Esophagus (tissue), 2 donors: ENCODE results near the gene SIPA1L3. TPM values are rescaled to one million over a fixed set of nuclear protein-coding genes. Genes with fewer than 3 reads are reported as not detected.
A peak's percentile ranks its signal among the peaks of the same experiment; 100 is the strongest.

Source experiments
- H3K27ac ChIP-seq, 2 donors: one replicate each; pipeline ENCODE4 v1.5.1; 2013; ENCODE audit warnings: low read depth in 2 of 2, mild to moderate bottlenecking in 2 of 2, inconsistent platforms in 1 of 2, low read length in 1 of 2, moderate library complexity in 1 of 2
- H3K27me3 ChIP-seq, 2 donors: one replicate each; pipeline ENCODE4 v1.6.1; 2013; ENCODE audit warnings: low read length in 2 of 2, control low read depth in 1 of 2, mild to moderate bottlenecking in 1 of 2; ENCODE audit not compliant: insufficient read depth in 2 of 2, control insufficient read depth in 1 of 2
- H3K36me3 ChIP-seq, 2 donors: one replicate each; pipeline ENCODE4 v1.6.1; 2013; ENCODE audit warnings: low read length in 1 of 2; ENCODE audit not compliant: control insufficient read depth in 2 of 2, insufficient read depth in 2 of 2
- H3K4me1 ChIP-seq, 2 donors: one replicate each; pipeline ENCODE4 v1.6.1; 2013; ENCODE audit warnings: low read length in 1 of 2; ENCODE audit not compliant: control insufficient read depth in 2 of 2, insufficient read depth in 2 of 2
- H3K4me3 ChIP-seq, 2 donors: one replicate each; pipeline ENCODE4 v1.5.1; 2013; ENCODE audit warnings: low read length in 2 of 2, mild to moderate bottlenecking in 2 of 2, low read depth in 1 of 2, moderate library complexity in 1 of 2
- H3K9me3 ChIP-seq, 2 donors: one replicate each; pipeline ENCODE4 v1.6.1; 2013; ENCODE audit warnings: mild to moderate bottlenecking in 2 of 2, low read depth in 1 of 2, low read length in 1 of 2, moderate library complexity in 1 of 2; ENCODE audit not compliant: control insufficient read depth in 2 of 2, insufficient read depth in 1 of 2
- WGBS, 2 donors: extraction: QIAGEN DNeasy Blood & Tissue Kit; methylation state at CpG; one replicate each; pipeline ENCODE4 v1.1.7; 2013; 5-methylcytosine and 5-hydroxymethylcytosine counted together
- polyA plus RNA-seq, 2 donors: library from polyadenylated mRNA; stranded (reverse); fragments of 200-250 nt; gene quantifications; one replicate each; pipeline ENCODE4 v1.2.3, GENCODE V29; 2013
- donor health status: healthy with polysubstance abuse.
- donor health status: Bipolar disorder and iron deficiency.

Gene SIPA1L3
- polyA plus RNA-seq, 2 donors: 4.1 to 11.0 TPM

DNA sequence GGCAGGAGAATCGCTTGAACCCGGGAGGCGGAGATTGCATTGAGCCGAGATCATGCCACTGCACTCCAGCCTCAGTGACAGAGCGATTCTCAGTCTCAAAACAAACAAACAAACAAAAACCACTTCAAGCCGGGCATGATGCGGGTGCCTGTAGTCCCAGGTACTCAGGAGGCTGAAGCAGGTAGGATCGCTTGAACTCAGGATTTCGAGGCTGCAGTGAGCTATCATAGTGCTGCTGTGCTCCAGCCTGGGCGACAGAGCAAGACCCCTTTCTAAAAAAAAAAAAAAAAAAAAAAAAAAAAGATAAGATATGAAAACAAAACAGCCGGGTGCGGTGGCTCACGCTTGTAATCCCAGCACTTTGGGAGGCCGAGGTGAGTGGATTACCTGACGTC, 336.3 kb downstream of the SIPA1L3 start:
- H3K4me3 ChIP-seq: no peak overlapping the region

DNA sequence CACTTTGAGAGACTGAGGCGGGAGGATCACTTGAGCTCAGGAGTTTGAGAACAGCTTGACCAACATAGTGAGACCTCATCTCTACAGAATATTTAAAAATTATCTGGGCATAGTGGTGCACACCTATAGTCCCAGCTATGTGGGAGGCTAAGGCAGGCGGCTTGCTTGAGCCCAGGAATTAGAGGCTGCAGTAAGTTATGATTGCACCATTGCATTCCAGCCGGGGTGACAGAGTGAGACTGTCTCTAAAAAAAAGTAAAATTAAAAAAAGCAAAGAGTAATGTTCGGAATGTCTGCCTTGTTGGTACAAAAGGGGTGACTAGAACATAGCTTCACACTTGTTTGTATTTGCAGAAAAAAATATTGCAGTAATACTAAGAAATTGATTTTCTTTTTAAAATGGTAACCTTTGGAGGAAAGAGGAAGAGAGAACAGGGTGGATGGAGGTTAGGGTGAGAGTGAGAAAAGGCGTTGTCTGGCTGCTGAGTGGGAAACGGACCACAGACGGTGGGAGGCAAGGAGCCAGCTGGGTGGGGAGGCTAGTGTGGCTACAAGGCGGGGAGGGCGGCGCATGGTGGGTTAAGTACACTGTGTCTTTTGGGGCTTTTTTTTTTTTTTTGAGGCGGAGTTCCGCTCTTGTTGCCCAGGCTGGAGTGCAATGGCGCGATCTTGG, 339.0 kb downstream of the SIPA1L3 start:
- 60 to 68% methylated on average over 12 to 14 of the region's 14 CpGs for WGBS, 2 donors
- H3K36me3 ChIP-seq: no peaks in the 10 kb centered on the region
- H3K4me3 ChIP-seq: no peak overlapping the region
- peak overlapping the region in 1 of 2 donors; percentile 52 for H3K27ac ChIP-seq
- peaks cover 0 to 3% of the 10 kb centered on the region in 2 donors for H3K4me1 ChIP-seq
- H3K9me3 ChIP-seq: no peaks in the 10 kb centered on the region
- no peaks in the 10 kb centered on the region for H3K27me3 ChIP-seq

More for the DNA sequence above, 336.3 kb downstream of the SIPA1L3 start:
- no peak overlapping the region for H3K27ac ChIP-seq
- WGBS, 2 donors: 60 to 67% methylated on average over 15 of the region's 15 CpGs
- H3K4me1 ChIP-seq: peaks cover 0 to 3% of the 10 kb centered on the region in 2 donors
- H3K9me3 ChIP-seq: no peaks in the 10 kb centered on the region
- H3K27me3 ChIP-seq: no peaks in the 10 kb centered on the region
- H3K36me3 ChIP-seq: no peaks in the 10 kb centered on the region

DNA sequence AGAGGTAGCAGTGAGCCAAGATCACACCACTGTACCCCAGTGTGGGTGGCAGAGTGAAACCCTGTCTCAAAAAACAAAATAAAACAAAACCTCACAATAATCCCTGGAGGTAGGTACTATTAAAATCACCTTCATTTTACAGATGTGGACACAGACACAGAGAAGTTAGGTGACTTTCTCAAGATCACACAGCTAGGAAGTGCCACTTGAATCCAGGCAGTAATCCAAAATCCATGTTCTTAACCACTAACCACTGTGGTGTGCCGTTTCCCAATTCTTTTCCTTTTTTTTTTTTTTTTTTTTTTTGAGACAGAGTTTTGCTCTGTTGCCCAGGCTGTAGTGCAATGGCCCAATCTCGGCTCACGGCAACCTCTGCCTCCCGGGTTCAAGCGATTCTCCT, 340.1 kb downstream of the SIPA1L3 start:
- 65 to 69% methylated on average over 4 to 5 of the region's 5 CpGs for WGBS, 2 donors
- Histone ChIP-seq H3K9me3 (no peaks in the 10 kb centered on the region), H3K36me3 (no peaks in the 10 kb centered on the region), H3K4me1 (peaks cover 2 to 9% of the 10 kb centered on the region in 2 donors), H3K27ac (peak overlapping the region in 1 of 2 donors; percentile 27), H3K27me3 (no peaks in the 10 kb centered on the region), H3K4me3 (no peak overlapping the region)

DNA sequence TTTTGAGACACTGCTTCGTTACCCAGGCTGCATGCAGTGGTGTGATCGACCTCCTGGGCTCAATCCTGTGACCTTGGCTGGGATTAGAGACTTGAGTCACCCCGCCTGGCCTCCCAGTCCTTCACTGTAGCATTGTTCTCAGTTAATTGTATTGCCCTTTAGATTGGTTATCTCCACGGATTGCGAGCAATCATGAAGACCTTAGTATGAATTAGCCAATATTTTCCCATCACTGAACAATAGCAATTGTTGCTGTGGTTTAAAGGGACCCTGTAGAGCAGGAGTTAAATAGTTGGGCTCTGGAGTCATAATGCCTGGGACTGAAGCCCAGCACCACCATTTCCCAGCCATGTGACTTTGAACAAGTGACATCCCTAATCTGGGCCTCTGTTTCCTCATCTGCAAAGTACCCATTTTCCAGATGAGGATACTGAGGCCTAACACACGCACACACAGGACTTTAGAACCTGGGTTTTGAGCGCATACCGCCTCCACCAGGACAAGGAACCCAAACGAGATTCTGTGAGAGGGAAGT, 340.8 kb downstream of the SIPA1L3 start:
- H3K4me3 ChIP-seq: no peak overlapping the region
- no peaks in the 10 kb centered on the region for H3K36me3 ChIP-seq
- H3K4me1 ChIP-seq: peaks cover 2 to 9% of the 10 kb centered on the region in 2 donors
- H3K27me3 ChIP-seq: no peaks in the 10 kb centered on the region
- 69 to 75% methylated on average over 9 of the region's 9 CpGs for WGBS, 2 donors
- H3K9me3 ChIP-seq: no peaks in the 10 kb centered on the region
- peak overlapping the region in 1 of 2 donors; percentile 21 for H3K27ac ChIP-seq

DNA sequence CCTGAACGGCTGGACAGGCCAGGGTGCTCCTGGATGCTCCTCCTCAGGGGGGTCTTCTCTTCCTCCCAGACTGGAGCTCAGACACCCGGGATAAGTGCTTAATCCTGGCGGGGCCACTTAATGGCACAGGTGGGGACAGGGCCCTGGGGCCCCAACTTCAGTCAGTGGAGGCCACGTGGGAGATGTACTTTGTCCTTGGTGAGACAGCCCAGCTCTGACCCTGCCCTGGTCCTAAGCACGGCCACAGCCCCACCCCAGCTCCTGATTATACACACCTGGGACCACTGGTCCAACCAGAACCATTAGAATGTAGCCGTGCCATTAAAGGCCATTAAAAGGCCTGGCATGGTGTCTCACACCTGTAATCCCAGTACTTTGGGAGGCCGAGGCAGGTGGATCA, 341.4 kb downstream of the SIPA1L3 start:
- Histone ChIP-seq H3K4me1 (peaks cover 2 to 9% of the 10 kb centered on the region in 2 donors), H3K36me3 (no peaks in the 10 kb centered on the region), H3K27ac (peak overlapping the region in 1 of 2 donors; percentile 21), H3K27me3 (no peaks in the 10 kb centered on the region), H3K4me3 (no peak overlapping the region), H3K9me3 (no peaks in the 10 kb centered on the region)
- WGBS, 2 donors: 78 to 79% methylated on average over 7 of the region's 7 CpGs

DNA sequence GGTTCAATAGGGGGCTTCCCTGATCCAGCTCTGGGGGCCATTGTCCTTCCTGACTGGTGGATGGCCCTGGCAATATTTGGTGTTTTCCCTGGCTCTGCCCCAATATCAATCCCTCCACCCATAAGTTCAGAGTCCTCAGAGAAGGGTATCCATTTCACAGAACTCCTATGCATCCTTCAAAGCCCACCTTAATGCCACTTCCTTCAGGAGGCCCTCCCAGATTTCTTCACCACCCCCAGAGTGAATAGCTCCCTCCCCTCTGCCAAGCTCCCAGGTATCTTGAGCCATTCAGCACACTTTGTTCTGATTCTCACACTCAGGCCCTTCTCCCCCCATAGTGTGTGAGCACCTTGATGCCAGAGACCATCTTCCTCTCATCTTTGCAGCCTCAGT, 343.4 kb downstream of the SIPA1L3 start:
- Histone ChIP-seq H3K27me3 (no peaks in the 10 kb centered on the region), H3K27ac (no peak overlapping the region), H3K36me3 (no peaks in the 10 kb centered on the region), H3K4me1 (peaks cover 2 to 12% of the 10 kb centered on the region in 2 donors), H3K4me3 (no peak overlapping the region), H3K9me3 (no peaks in the 10 kb centered on the region)

DNA sequence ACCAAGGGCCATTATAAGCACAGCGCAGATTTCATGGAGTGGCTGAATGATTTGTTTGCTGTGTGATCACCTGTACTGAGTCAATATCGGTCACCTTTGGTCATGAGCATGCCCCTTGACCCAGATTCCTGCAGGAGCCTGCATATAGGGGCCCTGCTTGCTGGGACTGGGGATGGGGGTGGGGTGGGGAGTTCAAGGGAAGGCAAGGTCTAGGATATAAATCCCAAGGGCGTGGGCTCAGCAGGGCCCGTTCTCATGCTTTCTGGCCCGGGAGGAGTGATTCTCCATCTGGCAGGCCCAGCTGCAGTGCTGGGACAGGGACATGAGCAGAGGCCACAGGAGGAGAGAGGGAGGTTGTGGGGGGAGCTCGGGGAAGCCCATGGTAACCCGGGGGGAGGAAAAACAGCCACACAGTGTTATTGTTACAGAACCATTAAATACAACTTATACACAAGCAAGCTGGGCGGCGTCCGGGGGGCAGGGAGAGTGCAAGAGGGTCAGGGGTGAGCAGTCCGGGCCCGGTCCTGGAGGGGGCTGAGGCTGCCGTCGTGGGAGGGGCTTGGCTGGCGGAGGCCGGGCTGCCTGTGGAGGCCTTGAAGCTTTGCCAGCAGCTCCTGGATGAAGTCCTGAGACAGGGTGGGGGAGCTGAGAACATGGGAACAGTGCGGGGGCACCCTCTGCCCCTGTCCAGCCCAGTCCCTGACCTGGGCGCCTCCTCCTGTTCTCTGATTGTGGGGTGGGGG, 344.0 kb downstream of the SIPA1L3 start:
- H3K36me3 ChIP-seq: no peaks in the 10 kb centered on the region
- H3K27ac ChIP-seq: peak overlapping the region; percentile 83 to 84
- peak overlapping the region in 1 of 2 donors; percentile 40 for H3K4me3 ChIP-seq
- 30% methylated on average over 18 of the region's 18 CpGs for WGBS, 2 donors
- no peaks in the 10 kb centered on the region for H3K9me3 ChIP-seq
- H3K27me3 ChIP-seq: no peaks in the 10 kb centered on the region
- H3K4me1 ChIP-seq: peaks cover 2 to 12% of the 10 kb centered on the region in 2 donors

DNA sequence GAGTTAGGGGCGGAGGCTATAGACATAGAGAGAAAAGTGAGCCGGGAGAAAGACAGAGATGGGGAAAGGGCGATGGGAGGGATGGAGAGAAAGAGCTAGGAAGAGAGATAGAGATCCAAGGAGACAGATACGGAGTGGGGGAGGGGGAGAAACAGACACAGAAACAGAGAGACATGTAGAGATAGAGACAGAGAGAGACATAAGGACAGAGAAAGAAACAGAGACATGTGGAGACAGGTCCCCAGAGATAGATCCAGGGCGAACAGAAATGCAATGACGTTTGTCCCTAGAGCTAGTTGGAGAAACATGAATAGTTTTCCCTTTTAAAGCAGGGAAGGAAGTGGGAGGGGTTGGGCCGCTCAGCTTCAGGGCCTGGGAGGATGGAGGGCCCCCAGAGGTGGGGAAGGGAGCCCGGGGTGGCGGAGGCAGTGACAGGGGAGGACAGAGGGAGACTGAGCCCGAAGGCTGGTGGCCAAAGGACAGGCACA, 344.6 kb downstream of the SIPA1L3 start:
- Histone ChIP-seq H3K36me3 (no peaks in the 10 kb centered on the region), H3K4me1 (peaks cover 2 to 12% of the 10 kb centered on the region in 2 donors), H3K27ac (peak overlapping the region; percentile 83 to 84), H3K4me3 (peak overlapping the region in 1 of 2 donors; percentile 40), H3K27me3 (no peaks in the 10 kb centered on the region), H3K9me3 (no peaks in the 10 kb centered on the region)
- WGBS, 2 donors: 11 to 14% methylated on average over 10 of the region's 10 CpGs

DNA sequence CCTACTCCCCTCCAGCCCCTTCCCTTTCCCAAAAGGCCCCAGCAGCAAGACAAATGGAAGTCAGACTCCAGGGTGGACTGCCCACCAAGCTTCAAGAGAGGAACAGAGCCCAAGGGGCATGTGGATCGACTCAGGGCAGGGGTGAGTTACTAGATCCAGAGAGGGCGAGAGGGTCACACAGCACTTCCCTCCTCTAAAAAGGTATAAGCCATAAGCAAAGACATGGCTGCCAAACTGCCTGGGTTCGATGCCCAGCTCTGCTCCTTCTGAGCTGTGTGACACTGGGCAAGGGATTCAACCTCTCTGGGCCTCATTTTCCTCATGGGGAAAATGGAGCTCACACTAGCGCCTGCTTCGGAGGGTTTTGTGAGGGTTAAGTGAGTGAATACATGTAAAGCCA, 345.4 kb downstream of the SIPA1L3 start:
- H3K4me1 ChIP-seq: peaks cover 2 to 12% of the 10 kb centered on the region in 2 donors

More for the DNA sequence above, 345.4 kb downstream of the SIPA1L3 start:
- Histone ChIP-seq H3K27me3 (no peaks in the 10 kb centered on the region), H3K27ac (peak overlapping the region; percentile 83 to 84), H3K4me3 (peak overlapping the region; percentile 28 to 40), H3K9me3 (no peaks in the 10 kb centered on the region), H3K36me3 (no peaks in the 10 kb centered on the region)
- 80 to 81% methylated on average over 5 of the region's 5 CpGs for WGBS, 2 donors
